HepG2 (cell line): ENCODE measurements around the gene DUSP22. TPM values are rescaled to one million over a fixed set of nuclear protein-coding genes. Genes with fewer than 3 reads are reported as not detected.

ENCODE experiments used
- ATAC-seq: fragments of 200-7000 bp; cut with Tn5 transposase; 3 replicates; pipeline ENCODE4 v1.9.1; 2020; ENCODE audit warnings: mild to moderate bottlenecking, moderate library complexity
- BruUV-seq: library from RNA; stranded (reverse); fragments of 400-500 nt; replicated peaks from 2 replicates; lab custom pipeline; 2021; lab: Mats Ljungman, UMichigan
- CTCF ChIA-PET: fragments of 300-600 bp; formaldehyde crosslinking; extraction: SDS; loops from one replicate; lab custom pipeline; 2021; ENCODE audit warnings: low total read pairs, inconsistent platforms, low intra/inter-chr PET ratio; lab: Yijun Ruan, JAX
- POLR2A ChIA-PET: fragments of 350-600 bp; sonication (Branson Sonifier 250); formaldehyde crosslinking; loops from one replicate; lab custom pipeline; 2020; ENCODE audit warnings: antibody characterized with exemption, inconsistent platforms; lab: Yijun Ruan, JAX
- DNase-seq: peaks from one replicate; pipeline ENCODE4 v3.0.0-alpha.2; 2015; ENCODE audit warnings: low spot score
- FAIRE-seq: peaks from 3 replicates; lab custom pipeline; 2011; peaks lifted over from hg19 to GRCh38; lab: Jason Lieb, UNC
- H2AFZ ChIP-seq: one replicate; pipeline ENCODE4 v1.6.1; 2011; ENCODE audit warnings: low read length, inconsistent platforms
- H3K27ac ChIP-seq: fragments of 300-600 bp; 3 replicates; pipeline ENCODE4 v1.8.0; 2011; ENCODE audit warnings: mixed run types, mild to moderate bottlenecking, mixed read lengths, low read length, inconsistent platforms; ENCODE audit not compliant: insufficient read depth; ENCODE audit errors: extremely low read length
- H3K27me3 ChIP-seq, 2 experiments: fragments of 200-600 bp in 1 of 2; 2 replicates in 1 of 2; 3 replicates in 1 of 2; pipeline versions ENCODE4 v1.6.0 to v1.8.0; 2011; ENCODE audit warnings: low read length in 2 of 2, mild to moderate bottlenecking in 2 of 2, moderate library complexity in 2 of 2, inconsistent platforms in 1 of 2; ENCODE audit not compliant: insufficient read depth in 2 of 2, control insufficient read depth in 1 of 2
- H3K36me3 ChIP-seq, 2 experiments: fragments of 200-600 bp in 1 of 2; replicated peaks in 1 of 2; 2 replicates in 1 of 2; 3 replicates in 1 of 2; pipeline versions ENCODE4 v1.5.1 to v1.8.0; 2011; ENCODE audit warnings: low read length in 2 of 2, inconsistent platforms in 1 of 2; ENCODE audit not compliant: insufficient read depth in 2 of 2, control insufficient read depth in 1 of 2
- H3K4me1 ChIP-seq: 2 replicates; pipeline ENCODE4 v1.5.1; 2012; ENCODE audit warnings: low read length, inconsistent platforms; ENCODE audit not compliant: insufficient read depth
- H3K4me2 ChIP-seq: 2 replicates; pipeline ENCODE4 v1.6.0; 2011; ENCODE audit warnings: low read depth, low read length, inconsistent platforms
- H3K4me3 ChIP-seq, 3 experiments: fragments of 200-600 bp in 1 of 3; sonication (generic), shearing (Covaris generic) in 1 of 3; replicated peaks in 1 of 3; 2 replicates each; pipeline ENCODE4 v1.5.1; 2011 to 2016; ENCODE audit warnings: low read length in 3 of 3, inconsistent platforms in 2 of 3, low read depth in 2 of 3, mild to moderate bottlenecking in 2 of 3, control low read depth in 1 of 3, mixed read lengths in 1 of 3; ENCODE audit not compliant: insufficient read depth in 1 of 3
- H3K79me2 ChIP-seq: one replicate; pipeline ENCODE4 v1.6.1; 2011; ENCODE audit warnings: low read length, inconsistent platforms; ENCODE audit not compliant: insufficient read depth
- H3K9ac ChIP-seq: 2 replicates; pipeline ENCODE4 v1.6.0; 2011; ENCODE audit warnings: mild to moderate bottlenecking, low read depth, low read length, inconsistent platforms; ENCODE audit not compliant: insufficient read depth
- H3K9me3 ChIP-seq: 2 replicates; pipeline ENCODE4 v1.5.1; 2012; ENCODE audit warnings: mild to moderate bottlenecking, low read length
- H4K20me1 ChIP-seq: 2 replicates; pipeline ENCODE4 v1.6.0; 2011; ENCODE audit warnings: inconsistent platforms, mild to moderate bottlenecking, low read length, moderate library complexity; ENCODE audit not compliant: insufficient read depth
- ARNT2 ChIP-seq: sonication (generic); formaldehyde crosslinking; IDR thresholded peaks from 2 replicates; pipeline ENCODE4 v1.8.0; 2022; ENCODE audit warnings: mild to moderate bottlenecking, low read depth, missing genetic modification reagents, moderate library complexity
- CEBPB ChIP-seq: IDR thresholded peaks from 2 replicates; pipeline ENCODE4 v1.6.1; 2011; ENCODE audit warnings: low read depth, low read length, improper control_type of control experiment, borderline replicate concordance
- PHF20 ChIP-seq: sonication (generic); formaldehyde crosslinking; IDR thresholded peaks from 2 replicates; pipeline ENCODE4 v1.5.0; 2020; ENCODE audit warnings: mild to moderate bottlenecking, missing genetic modification reagents
- PHF8 ChIP-seq: sonication (generic); formaldehyde crosslinking; IDR thresholded peaks from 2 replicates; pipeline ENCODE4 v1.5.0; 2020; ENCODE audit warnings: missing genetic modification reagents
- ZC3H13 ChIP-seq: sonication (generic); formaldehyde crosslinking; IDR thresholded peaks from 2 replicates; pipeline ENCODE4 v1.8.1; 2023; ENCODE audit warnings: mild to moderate bottlenecking, missing genetic modification reagents, moderate library complexity
- ZMAT3 ChIP-seq: sonication (generic); formaldehyde crosslinking; conservative IDR thresholded peaks from 2 replicates; pipeline ENCODE4 v1.7.0; 2021; ENCODE audit warnings: missing genetic modification reagents
- WGBS: methylation state at CpG from one replicate; pipeline ENCODE4 v1.1.6; 2017; ENCODE audit warnings: low lambda C conversion rate; 5-methylcytosine and 5-hydroxymethylcytosine counted together
- in situ Hi-C: cut with HindIII; loops from 2 replicates; pipeline ENCODE4 v1.10.0; 2017; ENCODE audit warnings: low pct_unique_long_range_greater_than_20kb; ENCODE audit not compliant: extremely low pct_ligation_motif_present
- intact Hi-C: fragments of 100-400 bp; cut with micrococcal nuclease; formaldehyde crosslinking; loops from one replicate; pipeline ENCODE4 v1.10.0; 2022; ENCODE audit not compliant: unreplicated experiment
- polyA plus RNA-seq, 8 experiments: library from polyadenylated mRNA; depleted of rRNA in 3 of 8; stranded (reverse) in 7 of 8; unstranded in 1 of 8; fragments of >200 nt; fragmentation: Illumina TruSeq in 4 of 8; extraction: Trizol in 4 of 8; gene quantifications; 2 replicates each; pipeline versions ENCODE4 v1.2.1 to v1.2.3, GENCODE V29; 2011 to 2016; ENCODE audit warnings: low read depth in 4 of 8, missing spikeins in 1 of 8, mixed read lengths in 1 of 8; ENCODE audit not compliant: insufficient read depth in 1 of 8
- total RNA-seq, 5 experiments: library from RNA; depleted of rRNA; stranded (reverse); fragments of >200 nt; fragmentation: Illumina TruSeq; extraction: Trizol; gene quantifications; 2 replicates each; pipeline ENCODE4 v1.2.3, GENCODE V29; 2016; ENCODE audit warnings: low read depth in 1 of 5
- TF ChIP-seq, protein P1 (sequence below): IDR thresholded peaks from 2 replicates; pipeline ENCODE4 v1.6.1; 2016; ENCODE audit warnings: missing compliant biosample characterization, missing genetic modification reagents, borderline replicate concordance
- TF ChIP-seq, protein P2 (sequence below): sonication (generic); formaldehyde crosslinking; conservative IDR thresholded peaks from 2 replicates; pipeline ENCODE4 v1.8.0; 2022; ENCODE audit warnings: mild to moderate bottlenecking, moderate library complexity, missing genetic modification reagents
- TF ChIP-seq, protein P3 (sequence below): IDR thresholded peaks from 2 replicates; pipeline ENCODE4 v1.6.1; 2018; ENCODE audit warnings: missing genetic modification reagents

DUSP22 gene
- total and polyA plus RNA-seq, 2 of the 13 experiments (the other 11 are each of a cell fraction or from before 2014, with no cell fraction given) = 20.2 to 32.8 TPM

DNA sequence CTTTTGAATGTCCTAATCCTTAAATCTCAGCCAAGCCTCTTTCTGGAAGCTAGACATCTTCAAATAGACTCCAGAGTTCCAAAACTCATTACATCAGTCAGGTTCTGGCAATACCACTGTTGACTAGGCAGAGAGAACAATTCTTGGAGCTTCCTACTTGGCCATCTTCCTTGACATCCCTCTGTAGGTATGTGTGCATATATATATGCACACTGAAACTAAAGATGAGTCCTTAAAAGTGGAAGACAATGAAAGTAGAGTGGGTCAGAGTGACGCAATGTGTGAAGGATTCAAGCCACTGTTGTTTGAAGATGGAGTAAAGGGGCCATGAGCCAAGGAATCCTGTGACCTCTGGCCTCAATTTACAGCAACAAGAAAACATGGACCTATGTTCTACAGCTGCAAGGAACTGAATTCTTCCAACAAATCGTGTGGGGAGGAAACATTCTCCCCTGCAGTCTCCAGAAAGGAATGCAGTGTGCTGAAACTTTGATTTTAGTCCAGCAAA is 18.7 kb upstream of the DUSP22 start:
- no TSS peak for BruUV-seq
- Histone ChIP-seq H3K4me1 (no peaks in the 10 kb centered on the region), H3K36me3 (no peaks in the 10 kb centered on the region), H3K27ac (no peak overlapping the region), H3K9ac (no peak overlapping the region), H3K79me2 (no peaks in the 10 kb centered on the region), H3K4me3 (no peak overlapping the region), H3K27me3 (peaks cover 2 to 3% of the 10 kb centered on the region in 2 experiments; a peak in 1 of 5 replicates), H2AFZ (no peak overlapping the region), H3K9me3 (no peaks in the 10 kb centered on the region), H4K20me1 (no peaks in the 10 kb centered on the region), H3K4me2 (no peak overlapping the region)
- peak; percentile 53; the same call in 1 of the 2 replicates for TF ChIP-seq CEBPB
- TF ChIP-seq, protein P1, sequence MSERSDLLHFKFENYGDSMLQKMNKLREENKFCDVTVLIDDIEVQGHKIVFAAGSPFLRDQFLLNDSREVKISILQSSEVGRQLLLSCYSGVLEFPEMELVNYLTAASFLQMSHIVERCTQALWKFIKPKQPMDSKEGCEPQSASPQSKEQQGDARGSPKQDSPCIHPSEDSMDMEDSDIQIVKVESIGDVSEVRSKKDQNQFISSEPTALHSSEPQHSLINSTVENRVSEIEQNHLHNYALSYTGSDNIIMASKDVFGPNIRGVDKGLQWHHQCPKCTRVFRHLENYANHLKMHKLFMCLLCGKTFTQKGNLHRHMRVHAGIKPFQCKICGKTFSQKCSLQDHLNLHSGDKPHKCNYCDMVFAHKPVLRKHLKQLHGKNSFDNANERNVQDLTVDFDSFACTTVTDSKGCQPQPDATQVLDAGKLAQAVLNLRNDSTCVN (CRISPR knock-in tag) = no peak
- FAIRE-seq (no peak), DNase-seq (no peak), ATAC-seq (no peak)
- WGBS = 6% methylated on average over 2 of the region's 2 CpGs
- intact Hi-C loops = no loop called here
- ChIA-PET CTCF (no interaction called here), POLR2A (no interaction called here)
- in situ Hi-C loops = no loop called here

DNA sequence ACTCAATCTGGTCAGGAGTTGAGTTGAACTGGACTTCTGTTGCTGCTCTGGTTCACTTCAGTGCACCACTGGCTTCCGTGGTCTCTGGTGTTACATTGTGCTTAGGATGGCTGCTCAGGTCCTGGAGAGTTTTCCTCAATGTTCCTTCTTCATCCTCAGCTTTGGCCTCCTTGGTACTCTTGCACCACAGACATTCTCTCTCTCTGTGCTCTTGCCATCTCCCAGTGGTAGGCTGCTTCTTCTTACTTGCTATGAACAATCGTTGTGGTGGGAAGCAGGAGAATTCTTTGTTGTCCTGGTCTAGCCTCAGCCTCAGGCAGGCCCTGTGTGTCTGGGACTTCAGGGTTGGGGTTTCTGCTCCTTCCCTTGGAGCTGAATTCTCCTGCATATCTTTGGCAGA is 14.5 kb upstream of the DUSP22 start:
- no peaks in the 10 kb centered on the region for H4K20me1 ChIP-seq
- BruUV-seq = no TSS peak
- CTCF ChIA-PET = no interaction called here
- no peak overlapping the region for H3K4me2 ChIP-seq
- no peaks in the 10 kb centered on the region for H3K79me2 ChIP-seq
- peaks cover 2 to 17% of the 10 kb centered on the region in 2 experiments; a peak in 2 of 5 replicates for H3K27me3 ChIP-seq
- DNase-seq (no peak), FAIRE-seq (no peak), ATAC-seq (no peak)
- intact Hi-C loops (no loop called here), in situ Hi-C loops (no loop called here)
- H3K27ac ChIP-seq = no peak overlapping the region
- POLR2A ChIA-PET = no interaction called here
- WGBS = 8% methylated on average over 2 of the region's 2 CpGs
- no peaks in the 10 kb centered on the region for H3K9me3 ChIP-seq
- no peak for TF ChIP-seq ARNT2 (CRISPR knock-in tag)
- TF ChIP-seq PHF8 = no peak
- no peak for TF ChIP-seq PHF20 (CRISPR knock-in tag)
- TF ChIP-seq, protein P2, sequence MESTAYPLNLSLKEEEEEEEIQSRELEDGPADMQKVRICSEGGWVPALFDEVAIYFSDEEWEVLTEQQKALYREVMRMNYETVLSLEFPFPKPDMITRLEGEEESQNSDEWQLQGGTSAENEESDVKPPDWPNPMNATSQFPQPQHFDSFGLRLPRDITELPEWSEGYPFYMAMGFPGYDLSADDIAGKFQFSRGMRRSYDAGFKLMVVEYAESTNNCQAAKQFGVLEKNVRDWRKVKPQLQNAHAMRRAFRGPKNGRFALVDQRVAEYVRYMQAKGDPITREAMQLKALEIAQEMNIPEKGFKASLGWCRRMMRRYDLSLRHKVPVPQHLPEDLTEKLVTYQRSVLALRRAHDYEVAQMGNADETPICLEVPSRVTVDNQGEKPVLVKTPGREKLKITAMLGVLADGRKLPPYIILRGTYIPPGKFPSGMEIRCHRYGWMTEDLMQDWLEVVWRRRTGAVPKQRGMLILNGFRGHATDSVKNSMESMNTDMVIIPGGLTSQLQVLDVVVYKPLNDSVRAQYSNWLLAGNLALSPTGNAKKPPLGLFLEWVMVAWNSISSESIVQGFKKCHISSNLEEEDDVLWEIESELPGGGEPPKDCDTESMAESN (CRISPR knock-in tag) = no peak
- TF ChIP-seq ZMAT3 (CRISPR knock-in tag) = no peak
- TF ChIP-seq, protein P3, sequence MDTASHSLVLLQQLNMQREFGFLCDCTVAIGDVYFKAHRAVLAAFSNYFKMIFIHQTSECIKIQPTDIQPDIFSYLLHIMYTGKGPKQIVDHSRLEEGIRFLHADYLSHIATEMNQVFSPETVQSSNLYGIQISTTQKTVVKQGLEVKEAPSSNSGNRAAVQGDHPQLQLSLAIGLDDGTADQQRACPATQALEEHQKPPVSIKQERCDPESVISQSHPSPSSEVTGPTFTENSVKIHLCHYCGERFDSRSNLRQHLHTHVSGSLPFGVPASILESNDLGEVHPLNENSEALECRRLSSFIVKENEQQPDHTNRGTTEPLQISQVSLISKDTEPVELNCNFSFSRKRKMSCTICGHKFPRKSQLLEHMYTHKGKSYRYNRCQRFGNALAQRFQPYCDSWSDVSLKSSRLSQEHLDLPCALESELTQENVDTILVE (CRISPR knock-in tag) = no peak
- TF ChIP-seq ZC3H13 = no peak
- no peak overlapping the region for H2AFZ ChIP-seq
- no peak overlapping the region for H3K4me3 ChIP-seq
- no peaks in the 10 kb centered on the region for H3K36me3 ChIP-seq
- no peak overlapping the region for H3K9ac ChIP-seq
- H3K4me1 ChIP-seq = no peaks in the 10 kb centered on the region
